Heart left ventricle (tissue), 13 donors: ENCODE data around the gene BLACAT1.

Experiments used
- CTCF ChIP-seq, 12 donors: fragments of 200-600 bp; sonication (generic) in 4 of 12; IDR thresholded peaks; one replicate each; pipeline versions ENCODE4 v1.5.0 to v1.8.0; 2018 to 2022; ENCODE audit warnings: antibody characterized with exemption in 12 of 12, mild to moderate bottlenecking in 5 of 12
- POLR2A ChIP-seq, 2 donors: fragments of 450-650 bp; IDR thresholded peaks; one replicate each; pipeline ENCODE4 v1.6.1; 2017; ENCODE audit warnings: antibody characterized with exemption in 2 of 2, mild to moderate bottlenecking in 2 of 2, moderate library complexity in 2 of 2
- donor health status: ischemic (EF 13 %, LVEDD 7.1; RV severe dilation, severe dysfunction).
- donor health status: DM: no; HTN: yes; CAD: no.
- donor health status: DM: no; HTN: no; CAD: no.
- donor health status: ischemic (EF 25% LVEDD 6.9; RV normal size, moderate dysfunction).
- donor health status: ischemic (EF 25% LVEDD 5.7; RV mildly dilated, moderate dysfunction).
- donor health status: ischemic (EF 35%, LVEDD 5.7; RV mildly dilated, moderate dysfunction).
- donor health status: nonischemic (EF 11% LVEDD 7.7; RV severe dilation, severe dysfunction).
- donor health status: DM: yes; HTN: yes; CAD: no.
- donor health status: PGD.
- donor health status: ischemic (EF 29% LVEDD 5.4; RV normal size, mild dysfunction).
- donor health status: nonischemic (EF 23%, LVEDD 6.1; RV moderate dilation, normal function).

- TF ChIP-seq CTCF (IDR thresholded peaks at IDR 0.05) = no peak
- TF ChIP-seq POLR2A (IDR thresholded peaks at IDR 0.05) = no peak
Measured at GRCh38 chr1:205492774-205493173, 36.9 kb upstream of the BLACAT1 start.
